CD4-positive, alpha-beta T cell (primary cell): ENCODE results near the gene TSPAN11. TPM values are rescaled to one million over a fixed set of nuclear protein-coding genes. Genes with fewer than 3 reads are reported as not detected.

Experiments
- ATAC-seq: fragments of 200-7000 bp; cut with Tn5 transposase; one replicate; pipeline ENCODE4 v1.10.0; 2022; ENCODE audit warnings: mild to moderate bottlenecking; ENCODE audit not compliant: poor library complexity
- CTCF ChIA-PET: fragments of 350-600 bp; sonication (Branson Sonifier 250); formaldehyde crosslinking; loops from one replicate; lab custom pipeline; 2021; ENCODE audit warnings: antibody characterized with exemption, inconsistent platforms; lab: Charles Lee
- POLR2A ChIA-PET: fragments of 350-600 bp; sonication (Branson Sonifier 250); formaldehyde crosslinking; loops from one replicate; lab custom pipeline; 2021; ENCODE audit warnings: antibody characterized with exemption, inconsistent platforms; lab: Charles Lee
- DNase-seq, 14 experiments: peaks; one replicate each; pipeline ENCODE4 v3.0.0-alpha.2; 2013 to 2020; ENCODE audit warnings: mixed read lengths in 2 of 14
- H3K27ac ChIP-seq, 2 donors: one replicate each; pipeline versions ENCODE4 v1.5.1 to v1.7.0; 2013; ENCODE audit warnings: low read length in 2 of 2, low read depth in 1 of 2, mild to moderate bottlenecking in 1 of 2
- H3K27me3 ChIP-seq, 2 experiments: 1 replicate in 1 of 2; 2 replicates in 1 of 2; pipeline versions ENCODE4 v1.6.1 to v1.7.0; 2013; ENCODE audit warnings: low read length in 2 of 2, control low read depth in 1 of 2, mild to moderate bottlenecking in 1 of 2, moderate library complexity in 1 of 2; ENCODE audit not compliant: insufficient read depth in 2 of 2, control insufficient read depth in 1 of 2
- H3K36me3 ChIP-seq: one replicate; pipeline ENCODE4 v1.6.1; 2013; ENCODE audit warnings: low read length, control low read depth; ENCODE audit not compliant: insufficient read depth
- H3K4me1 ChIP-seq: one replicate; pipeline ENCODE4 v1.6.1; 2013; ENCODE audit warnings: low read length, control low read depth; ENCODE audit not compliant: insufficient read depth
- H3K4me3 ChIP-seq: one replicate; pipeline ENCODE4 v1.5.1; 2013; ENCODE audit warnings: mild to moderate bottlenecking, low read length, moderate library complexity
- H3K9me3 ChIP-seq, 2 experiments: 1 replicate in 1 of 2; 2 replicates in 1 of 2; pipeline versions ENCODE4 v1.6.1 to v1.7.0; 2013; ENCODE audit warnings: low read length in 2 of 2, mild to moderate bottlenecking in 2 of 2, control low read depth in 1 of 2, moderate library complexity in 1 of 2; ENCODE audit not compliant: control insufficient read depth in 1 of 2, insufficient read depth in 1 of 2
- H3K27ac Mint-ChIP-seq: one replicate; pipeline ENCODE4 v1.8.0; 2020; ENCODE audit warnings: mixed read lengths
- H3K27me3 Mint-ChIP-seq: one replicate; pipeline ENCODE4 v1.8.0; 2021; ENCODE audit warnings: mixed read lengths
- H3K36me3 Mint-ChIP-seq: one replicate; pipeline ENCODE4 v1.8.0; 2021; ENCODE audit warnings: low read depth, mixed read lengths
- H3K4me1 Mint-ChIP-seq: one replicate; pipeline ENCODE4 v1.8.0; 2021; ENCODE audit warnings: low read depth, mixed read lengths
- H3K4me3 Mint-ChIP-seq: one replicate; pipeline ENCODE4 v1.8.0; 2020; ENCODE audit warnings: mild to moderate bottlenecking, mixed read lengths
- H3K9me3 Mint-ChIP-seq: one replicate; pipeline ENCODE4 v1.8.0; 2020; ENCODE audit warnings: mixed read lengths
- CTCF ChIP-seq: fragments of 200-600 bp; IDR thresholded peaks from one replicate; pipeline ENCODE4 v1.8.0; 2022; ENCODE audit warnings: antibody characterized with exemption, mild to moderate bottlenecking
- intact Hi-C, 2 experiments: fragments of 100-400 bp; cut with DNase I in 1 of 2; cut with micrococcal nuclease in 1 of 2; formaldehyde crosslinking; loops; one replicate each; pipeline versions ENCODE4 v1.15.1 to v1.9.0; 2023 to 2025; cut with DNase I, micrococcal nuclease
- total RNA-seq, 174 experiments: library from RNA in 2 of 174; stranded (reverse) in 2 of 174; gene quantifications; one replicate each; pipeline ENCODE4 v1.2.3 and lab custom pipeline; 2021 to 2026

The TSPAN11 gene
- total RNA-seq, 2 experiments from 2014 or later = not detected

- no peaks in the 10 kb centered on the region for H3K9me3 Mint-ChIP-seq
- H3K36me3 Mint-ChIP-seq = no peaks in the 10 kb centered on the region
- ChIA-PET CTCF (no interaction called here), POLR2A (no interaction called here)
- Histone ChIP-seq H3K27ac (no peak overlapping the region), H3K9me3 (no peaks in the 10 kb centered on the region), H3K4me1 (no peaks in the 10 kb centered on the region), H3K27me3 (no peaks in the 10 kb centered on the region), H3K4me3 (no peak overlapping the region), H3K36me3 (no peaks in the 10 kb centered on the region)
- intact Hi-C loops = no loop called here
- H3K27ac Mint-ChIP-seq = no peak overlapping the region
- ATAC-seq (no peak), DNase-seq (no peak)
- TF ChIP-seq CTCF = no peak
- peaks cover 6% of the 10 kb centered on the region for H3K27me3 Mint-ChIP-seq
- no peak overlapping the region for H3K4me3 Mint-ChIP-seq
- no peaks in the 10 kb centered on the region for H3K4me1 Mint-ChIP-seq
Measured at GRCh38 chr12:31019976-31020375, 93.4 kb downstream of the TSPAN11 start.

GRCh38 chr12:31020385-31021166 lies 94.0 kb downstream of the TSPAN11 start:
- Histone ChIP-seq H3K27ac (no peak overlapping the region), H3K9me3 (no peaks in the 10 kb centered on the region), H3K4me3 (no peak overlapping the region), H3K4me1 (no peaks in the 10 kb centered on the region), H3K27me3 (no peaks in the 10 kb centered on the region), H3K36me3 (no peaks in the 10 kb centered on the region)
- no peak for TF ChIP-seq CTCF
- Mint-ChIP-seq H3K27me3 (peaks cover 6% of the 10 kb centered on the region), H3K4me1 (no peaks in the 10 kb centered on the region), H3K36me3 (no peaks in the 10 kb centered on the region), H3K27ac (no peak overlapping the region), H3K4me3 (no peak overlapping the region), H3K9me3 (no peaks in the 10 kb centered on the region)
- intact Hi-C loops = no loop called here
- DNase-seq (no peak), ATAC-seq (no peak)
- CTCF ChIA-PET = no interaction called here
- POLR2A ChIA-PET = no interaction called here

- POLR2A ChIA-PET = no interaction called here
- Mint-ChIP-seq H3K27me3 (peaks cover 6% of the 10 kb centered on the region), H3K27ac (no peak overlapping the region), H3K4me1 (no peaks in the 10 kb centered on the region), H3K4me3 (no peak overlapping the region), H3K36me3 (no peaks in the 10 kb centered on the region), H3K9me3 (no peaks in the 10 kb centered on the region)
- Histone ChIP-seq H3K27me3 (no peaks in the 10 kb centered on the region), H3K9me3 (no peaks in the 10 kb centered on the region), H3K27ac (no peak overlapping the region), H3K4me1 (no peaks in the 10 kb centered on the region), H3K36me3 (no peaks in the 10 kb centered on the region), H3K4me3 (no peak overlapping the region)
- intact Hi-C loops = no loop called here
- DNase-seq = no peak
- CTCF ChIA-PET = no interaction called here
- no peak for TF ChIP-seq CTCF
- no peak for ATAC-seq
Measured at GRCh38 chr12:31021181-31021580, 94.6 kb downstream of the TSPAN11 start.
